ENCODE measurements around the gene PARP6. TPM values are rescaled to one million over a fixed set of nuclear protein-coding genes. Genes with fewer than 3 reads are reported as not detected.

Gene PARP6
- total and polyA plus RNA-seq, 8 donors, result 31.1 to 178 (median 44.0) TPM

GRCh38 chr15:72238586-72238985 is 33.8 kb downstream of the PARP6 start:
- H3K4me1 ChIP-seq, result no peaks in the 10 kb centered on the region
- no peaks in the 10 kb centered on the region for H3K27me3 ChIP-seq
- no peaks in the 10 kb centered on the region for H3K9me3 ChIP-seq
- DNase-seq (no peak), ATAC-seq (no peak), FAIRE-seq (no peak)
- intact Hi-C loops (cut with DNase I), result no loop called here
- WGBS, 2 donors, result 95 to 99% methylated on average over 3 of the region's 3 CpGs
- no peak for TF ChIP-seq CTCF (IDR thresholded peaks at IDR 0.05)
- no peak overlapping the region for H3K27ac ChIP-seq
- H3K4me3 ChIP-seq, result no peak overlapping the region
- peaks cover 0 to 25% (median 0%) of the 10 kb centered on the region in 3 donors for H3K36me3 ChIP-seq

- FAIRE-seq, result no peak
- intact Hi-C loops (cut with DNase I), result no loop called here
- Histone ChIP-seq H3K36me3 (peaks cover 0 to 23% (median 0%) of the 10 kb centered on the region in 3 donors), H3K27ac (peak overlapping the region in 1 of 4 donors; percentile 28), H3K9me3 (no peaks in the 10 kb centered on the region), H3K27me3 (no peaks in the 10 kb centered on the region), H3K4me1 (peaks cover under 1 to 2% (median 1%) of the 10 kb centered on the region in 3 donors), H3K4me3 (no peak overlapping the region)
- no peak for ATAC-seq
- 96% methylated on average over 1 of the region's 1 CpG for WGBS, 2 donors
- TF ChIP-seq CTCF (IDR thresholded peaks at IDR 0.05), result no peak
- DNase-seq, result no peak
Measured at GRCh38 chr15:72237853-72238224, 34.5 kb downstream of the PARP6 start.

- H3K9me3 ChIP-seq, result no peaks in the 10 kb centered on the region
- intact Hi-C loops (cut with DNase I), result no loop called here
- no peak for TF ChIP-seq CTCF (IDR thresholded peaks at IDR 0.05)
- 61 to 67% methylated on average over 3 of the region's 3 CpGs for WGBS, 2 donors
- DNase-seq (peak in 1 of 6 donors; percentile 39), FAIRE-seq (no peak), ATAC-seq (peak in 3 of 4 donors; percentile 71 to 88 (median 81))
- H3K36me3 ChIP-seq, result peaks cover 0 to 17% (median 0%) of the 10 kb centered on the region in 3 donors
- peaks cover 6 to 7% (median 7%) of the 10 kb centered on the region in 3 donors for H3K4me1 ChIP-seq
- peak overlapping the region in 1 of 4 donors; percentile 28 for H3K27ac ChIP-seq
- H3K4me3 ChIP-seq, result no peak overlapping the region
- H3K27me3 ChIP-seq, result no peaks in the 10 kb centered on the region
Measured at GRCh38 chr15:72237029-72237852, 35.1 kb downstream of the PARP6 start.

- Histone ChIP-seq H3K27ac (no peak overlapping the region), H3K9me3 (no peaks in the 10 kb centered on the region), H3K36me3 (peaks cover 0 to 10% (median 0%) of the 10 kb centered on the region in 3 donors), H3K4me1 (peaks cover 7 to 8% (median 7%) of the 10 kb centered on the region in 3 donors), H3K4me3 (no peak overlapping the region), H3K27me3 (no peaks in the 10 kb centered on the region)
- intact Hi-C loops (cut with DNase I), result no loop called here
- no peak for TF ChIP-seq CTCF (IDR thresholded peaks at IDR 0.05)
- no peak for DNase-seq
- WGBS, 2 donors, result 70 to 77% methylated on average over 2 of the region's 2 CpGs
- FAIRE-seq, result no peak
- no peak for ATAC-seq
Measured at GRCh38 chr15:72236381-72237003, 35.9 kb downstream of the PARP6 start.

Data from pancreas (tissue), 10 donors.